Mesenchymal stem cell (in vitro differentiated cells and primary cell): ENCODE measurements around the gene SEC63.

Experiments used
- DNase-seq: peaks from one replicate; pipeline ENCODE4 v3.0.0-alpha.2; 2013
- H2AFZ ChIP-seq: one replicate; pipeline ENCODE4 v1.6.1; 2013; ENCODE audit warnings: low read depth, mild to moderate bottlenecking, control low read depth, inconsistent platforms, low read length, moderate library complexity
- H2AK5ac ChIP-seq: 2 replicates; pipeline ENCODE4 v1.6.1; 2013; ENCODE audit warnings: low read length, moderate library complexity, mild to moderate bottlenecking, inconsistent platforms; ENCODE audit not compliant: severe bottlenecking
- H2BK120ac ChIP-seq: one replicate; pipeline ENCODE4 v1.6.1; 2013; ENCODE audit warnings: low read depth, mild to moderate bottlenecking, inconsistent platforms, low read length, moderate library complexity
- H2BK12ac ChIP-seq, 2 experiments: one replicate each; pipeline ENCODE4 v1.6.1; 2013; ENCODE audit warnings: inconsistent platforms in 2 of 2, low read length in 2 of 2, mild to moderate bottlenecking in 2 of 2, moderate library complexity in 2 of 2, control low read depth in 1 of 2
- H2BK15ac ChIP-seq: one replicate; pipeline ENCODE4 v1.6.1; 2013; ENCODE audit warnings: mild to moderate bottlenecking, low read depth, inconsistent platforms; ENCODE audit not compliant: poor library complexity, severe bottlenecking
- H2BK5ac ChIP-seq: 2 replicates; pipeline ENCODE4 v1.6.1; 2013; ENCODE audit warnings: low read depth, mild to moderate bottlenecking, low read length, control low read depth, inconsistent platforms; ENCODE audit not compliant: poor library complexity, severe bottlenecking
- H3K14ac ChIP-seq, 2 experiments: one replicate each; pipeline ENCODE4 v1.6.1; 2013; ENCODE audit warnings: inconsistent platforms in 2 of 2, low read length in 2 of 2, control low read depth in 1 of 2, mild to moderate bottlenecking in 1 of 2, moderate library complexity in 1 of 2
- H3K18ac ChIP-seq, 2 experiments: one replicate each; pipeline ENCODE4 v1.6.1; 2013; ENCODE audit warnings: inconsistent platforms in 2 of 2, low read length in 2 of 2, control low read depth in 1 of 2, low read depth in 1 of 2, mild to moderate bottlenecking in 1 of 2
- H3K23ac ChIP-seq, 2 experiments: one replicate each; pipeline ENCODE4 v1.6.1; 2013; ENCODE audit warnings: inconsistent platforms in 2 of 2, low read length in 2 of 2, mild to moderate bottlenecking in 2 of 2, moderate library complexity in 2 of 2, control low read depth in 1 of 2
- H3K27ac ChIP-seq: 2 replicates; pipeline ENCODE4 v1.5.1; 2013; ENCODE audit warnings: mild to moderate bottlenecking, moderate library complexity, low read length, control low read depth, inconsistent platforms; ENCODE audit not compliant: poor library complexity, severe bottlenecking
- H3K27me3 ChIP-seq, 2 experiments: 2 replicates each; pipeline versions ENCODE4 v1.6.1 to v1.7.0; 2013; ENCODE audit warnings: low read length in 2 of 2, mild to moderate bottlenecking in 2 of 2, moderate library complexity in 2 of 2, control low read depth in 1 of 2, inconsistent platforms in 1 of 2; ENCODE audit not compliant: control insufficient read depth in 1 of 2, insufficient read depth in 1 of 2
- H3K36me3 ChIP-seq, 2 experiments: 2 replicates each; pipeline versions ENCODE4 v1.6.1 to v1.7.0; 2013; ENCODE audit warnings: low read length in 2 of 2, control low read depth in 1 of 2, inconsistent platforms in 1 of 2, low read depth in 1 of 2, mild to moderate bottlenecking in 1 of 2; ENCODE audit not compliant: insufficient read depth in 2 of 2, control insufficient read depth in 1 of 2
- H3K4ac ChIP-seq, 2 experiments: one replicate each; pipeline ENCODE4 v1.6.1; 2013; ENCODE audit warnings: inconsistent platforms in 2 of 2, low read length in 2 of 2, mild to moderate bottlenecking in 2 of 2, moderate library complexity in 2 of 2, control low read depth in 1 of 2, low read depth in 1 of 2
- H3K4me1 ChIP-seq: 2 replicates; pipeline ENCODE4 v1.6.1; 2013; ENCODE audit warnings: low read depth, low read length, control low read depth; ENCODE audit not compliant: control insufficient read depth, insufficient read depth
- H3K4me2 ChIP-seq: 2 replicates; pipeline ENCODE4 v1.6.1; 2013; ENCODE audit warnings: low read length, mild to moderate bottlenecking, inconsistent platforms; ENCODE audit not compliant: poor library complexity, severe bottlenecking
- H3K4me3 ChIP-seq, 2 experiments: 2 replicates each; pipeline versions ENCODE4 v1.5.1 to v1.7.0; 2013; ENCODE audit warnings: low read length in 2 of 2, mild to moderate bottlenecking in 2 of 2, control low read depth in 1 of 2, low read depth in 1 of 2; ENCODE audit not compliant: insufficient read depth in 1 of 2
- H3K79me1 ChIP-seq: replicated peaks from 2 replicates; pipeline ENCODE4 v1.6.1; 2013; ENCODE audit warnings: mild to moderate bottlenecking, control low read depth, low read length, inconsistent platforms; ENCODE audit not compliant: poor library complexity, severe bottlenecking
- H3K9ac ChIP-seq: 2 replicates; pipeline ENCODE4 v1.7.0; 2013; ENCODE audit warnings: mild to moderate bottlenecking, low read length, moderate library complexity
- H3K9me3 ChIP-seq: 2 replicates; pipeline ENCODE4 v1.7.0; 2013; ENCODE audit warnings: mild to moderate bottlenecking, low read length; ENCODE audit not compliant: control insufficient read depth
- H4K8ac ChIP-seq: one replicate; pipeline ENCODE4 v1.6.1; 2013; ENCODE audit warnings: inconsistent platforms, mild to moderate bottlenecking, low read length, moderate library complexity
- H4K91ac ChIP-seq: one replicate; pipeline ENCODE4 v1.6.1; 2013; ENCODE audit warnings: mild to moderate bottlenecking, low read length, inconsistent platforms
- WGBS: methylation state at CpG from one replicate; pipeline ENCODE4 v1.1.7; 2013; ENCODE audit warnings: mixed read lengths; 5-methylcytosine and 5-hydroxymethylcytosine counted together

SEC63 gene

DNA sequence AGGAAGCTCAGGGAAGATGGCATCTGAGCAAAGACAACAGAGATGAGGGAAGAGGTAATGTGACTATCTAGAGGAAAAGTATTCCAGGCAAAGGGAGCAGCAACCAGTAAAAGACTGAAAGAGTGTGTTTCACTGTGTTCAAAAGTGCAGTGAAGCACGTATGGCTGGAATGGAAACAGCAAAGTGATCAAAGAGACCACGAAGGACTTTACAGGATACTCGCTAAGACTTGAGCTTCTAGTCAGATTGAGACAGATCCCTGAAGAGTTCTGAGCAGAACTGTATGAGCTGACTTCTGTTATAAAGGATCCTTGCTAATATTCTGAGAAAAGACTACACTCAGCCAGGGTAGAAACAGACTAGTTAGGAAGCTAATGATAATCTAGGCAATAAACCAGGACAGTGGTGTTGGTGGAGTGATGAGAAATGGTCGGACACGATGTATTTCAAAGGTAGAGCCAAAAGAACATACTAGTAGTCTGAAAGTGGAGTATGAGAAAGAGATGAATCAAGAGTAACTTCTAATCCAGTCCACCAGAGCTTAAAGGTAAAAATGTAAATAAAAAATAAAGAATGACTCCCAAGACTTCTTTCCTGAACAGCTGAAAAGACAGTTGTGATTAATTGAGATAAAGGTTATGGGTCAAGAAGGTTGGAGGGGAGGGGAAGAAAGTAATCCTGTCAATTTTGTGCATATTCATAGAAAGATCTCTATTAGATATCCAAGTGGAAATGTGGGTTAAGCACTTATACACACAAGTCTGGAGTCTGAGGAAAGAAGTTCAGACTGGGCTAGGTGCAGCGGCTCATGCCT, 14.2 kb downstream of the SEC63 start:
- Histone ChIP-seq H2BK5ac (no peak overlapping the region), H4K91ac (no peak overlapping the region), H3K9ac (no peak overlapping the region), H3K27ac (no peak overlapping the region), H2BK12ac (no peak overlapping the region), H2BK15ac (no peak overlapping the region), H3K79me1 (peaks cover 6% of the 10 kb centered on the region), H3K4ac (no peak overlapping the region), H3K18ac (no peak overlapping the region), H2AK5ac (no peak overlapping the region), H3K4me3 (no peak overlapping the region), H3K14ac (no peak overlapping the region), H3K23ac (no peak overlapping the region), H3K4me2 (no peak overlapping the region), H3K4me1 (peaks cover 1% of the 10 kb centered on the region), H3K36me3 (peaks cover 0 to 4% of the 10 kb centered on the region in 2 experiments), H3K9me3 (no peaks in the 10 kb centered on the region), H4K8ac (no peak overlapping the region), H2BK120ac (no peak overlapping the region), H2AFZ (no peak overlapping the region), H3K27me3 (no peaks in the 10 kb centered on the region)
- WGBS, result 83% methylated on average over 6 of the region's 6 CpGs
- DNase-seq, result no peak

GRCh38 chr6:107942142-107942541, 15.9 kb downstream of the SEC63 start:
- no peak for DNase-seq
- Histone ChIP-seq H3K36me3 (peaks cover 0 to 4% of the 10 kb centered on the region in 2 experiments), H3K27ac (no peak overlapping the region), H2BK5ac (no peak overlapping the region), H3K4me2 (no peak overlapping the region), H3K4ac (no peak overlapping the region), H3K4me3 (no peak overlapping the region), H3K18ac (no peak overlapping the region), H2BK120ac (no peak overlapping the region), H2BK15ac (no peak overlapping the region), H2AFZ (no peak overlapping the region), H4K8ac (no peak overlapping the region), H2BK12ac (no peak overlapping the region), H3K27me3 (no peaks in the 10 kb centered on the region), H3K79me1 (peaks cover 6% of the 10 kb centered on the region), H3K23ac (no peak overlapping the region), H3K4me1 (peaks cover 1% of the 10 kb centered on the region), H3K14ac (no peak overlapping the region), H3K9me3 (no peaks in the 10 kb centered on the region), H3K9ac (no peak overlapping the region), H4K91ac (no peak overlapping the region), H2AK5ac (no peak overlapping the region)
- WGBS, result 94% methylated on average over 4 of the region's 4 CpGs

GRCh38 chr6:107941627-107942026, 16.4 kb downstream of the SEC63 start:
- no peak overlapping the region for H2BK5ac ChIP-seq
- H2BK120ac ChIP-seq, result no peak overlapping the region
- H3K4me3 ChIP-seq, result no peak overlapping the region
- no peak overlapping the region for H3K4ac ChIP-seq
- no peak overlapping the region for H2BK15ac ChIP-seq
- H2BK12ac ChIP-seq, result no peak overlapping the region
- no peaks in the 10 kb centered on the region for H3K9me3 ChIP-seq
- no peak overlapping the region for H2AFZ ChIP-seq
- H3K4me1 ChIP-seq, result peaks cover 1% of the 10 kb centered on the region
- H3K27me3 ChIP-seq, result no peaks in the 10 kb centered on the region
- no peak overlapping the region for H2AK5ac ChIP-seq
- no peak overlapping the region for H3K27ac ChIP-seq
- peaks cover 6% of the 10 kb centered on the region for H3K79me1 ChIP-seq
- H4K91ac ChIP-seq, result no peak overlapping the region
- 89% methylated on average over 3 of the region's 6 CpGs for WGBS
- H3K36me3 ChIP-seq, result peaks cover 0 to 4% of the 10 kb centered on the region in 2 experiments
- no peak overlapping the region for H3K18ac ChIP-seq
- H3K4me2 ChIP-seq, result no peak overlapping the region
- H4K8ac ChIP-seq, result no peak overlapping the region
- no peak overlapping the region for H3K9ac ChIP-seq
- H3K14ac ChIP-seq, result no peak overlapping the region
- DNase-seq, result no peak
- no peak overlapping the region for H3K23ac ChIP-seq

GRCh38 chr6:107941199-107941598, 16.8 kb downstream of the SEC63 start:
- Histone ChIP-seq H3K18ac (no peak overlapping the region), H2AFZ (no peak overlapping the region), H2BK5ac (no peak overlapping the region), H3K27ac (no peak overlapping the region), H2BK12ac (no peak overlapping the region), H3K4ac (no peak overlapping the region), H4K91ac (no peak overlapping the region), H3K4me2 (no peak overlapping the region), H3K14ac (no peak overlapping the region), H3K79me1 (peaks cover 6% of the 10 kb centered on the region), H2BK120ac (no peak overlapping the region), H3K4me3 (no peak overlapping the region), H3K23ac (no peak overlapping the region), H3K9me3 (no peaks in the 10 kb centered on the region), H4K8ac (no peak overlapping the region), H2BK15ac (no peak overlapping the region), H2AK5ac (no peak overlapping the region), H3K27me3 (no peaks in the 10 kb centered on the region), H3K36me3 (peaks cover 0 to 4% of the 10 kb centered on the region in 2 experiments), H3K4me1 (peaks cover 1% of the 10 kb centered on the region), H3K9ac (no peak overlapping the region)
- 100% methylated on average over 1 of the region's 2 CpGs for WGBS
- DNase-seq, result no peak
